ENCODE data around the gene CDC14B. TPM values are rescaled to one million over a fixed set of nuclear protein-coding genes. Genes with fewer than 3 reads are reported as not detected.

The CDC14B gene
- total RNA-seq, 1 experiment from 2014 or later = 11.4 TPM

GRCh38 chr9:96581301-96581700 lies 38.3 kb downstream of the CDC14B start:
- H3K27ac ChIP-seq (ENCODE audit: low read length) = no peak overlapping the region
- H3K4me2 ChIP-seq (ENCODE audit: low read length) = no peak overlapping the region
- peaks cover 19% of the 10 kb centered on the region for H3K79me2 ChIP-seq (ENCODE audit: low read length)
- no peak for ATAC-seq
- H3K36me3 ChIP-seq (ENCODE audit: low read depth, low read length) = no peaks in the 10 kb centered on the region
- H4K20me1 ChIP-seq (ENCODE audit: low read length) = no peaks in the 10 kb centered on the region
- TF ChIP-seq EZH2 (IDR thresholded peaks at IDR 0.05; ENCODE audit: low read length, unreplicated experiment) (no peak), EZH2phosphoT487 (IDR thresholded peaks at IDR 0.05; ENCODE audit: borderline replicate concordance, low read length) (no peak), CTCF (conservative IDR thresholded peaks at IDR 0.05; ENCODE audit: low read depth, low read length) (no peak)
- no peaks in the 10 kb centered on the region for H3K4me1 ChIP-seq (ENCODE audit: insufficient read depth, low read length)
- no peak overlapping the region for H3K9ac ChIP-seq (ENCODE audit: low read length)
- no TSS peak for BruUV-seq (replicated peaks)
- ChIA-PET POLR2A (ENCODE audit: unreplicated experiment) (no interaction called here), CTCF (no interaction called here)
- H2AFZ ChIP-seq (ENCODE audit: low read length) = no peak overlapping the region
- no peaks in the 10 kb centered on the region for H3K9me2 ChIP-seq (replicated peaks; ENCODE audit: low read length)
- intact Hi-C loops (cut with micrococcal nuclease) = no loop called here
- no peaks in the 10 kb centered on the region for H3K9me3 ChIP-seq (ENCODE audit: low read length)
- H3F3A ChIP-seq (ENCODE audit: low read length, unreplicated experiment) = no peaks in the 10 kb centered on the region
- no peaks in the 10 kb centered on the region for H3K27me3 ChIP-seq (ENCODE audit: low read length)
- no peak for DNase-seq
- no peak overlapping the region for H3K4me3 ChIP-seq (ENCODE audit: low read length)

GRCh38 chr9:96574931-96575351 lies 44.7 kb downstream of the CDC14B start:
- ChIA-PET POLR2A (ENCODE audit: unreplicated experiment) (no interaction called here), CTCF (no interaction called here)
- intact Hi-C loops (cut with micrococcal nuclease) = no loop called here
- Histone ChIP-seq H3K27ac (ENCODE audit: low read length) (no peak overlapping the region), H2AFZ (ENCODE audit: low read length) (no peak overlapping the region), H3K9me2 (replicated peaks; ENCODE audit: low read length) (no peaks in the 10 kb centered on the region), H3K79me2 (ENCODE audit: low read length) (0 out of 2 replicates have a peak, but pooled peaks cover 18% of the 10 kb centered on the region), H3K9ac (ENCODE audit: low read length) (no peak overlapping the region), H3F3A (ENCODE audit: low read length, unreplicated experiment) (no peaks in the 10 kb centered on the region), H3K9me3 (ENCODE audit: low read length) (no peaks in the 10 kb centered on the region), H3K4me2 (ENCODE audit: low read length) (no peak overlapping the region), H3K4me1 (ENCODE audit: insufficient read depth, low read length) (no peaks in the 10 kb centered on the region), H3K4me3 (ENCODE audit: low read length) (no peak overlapping the region), H3K27me3 (ENCODE audit: low read length) (no peaks in the 10 kb centered on the region), H4K20me1 (ENCODE audit: low read length) (no peaks in the 10 kb centered on the region), H3K36me3 (ENCODE audit: low read depth, low read length) (no peaks in the 10 kb centered on the region)
- TF ChIP-seq EZH2phosphoT487 (IDR thresholded peaks at IDR 0.05; ENCODE audit: borderline replicate concordance, low read length) = no peak
- TF ChIP-seq CTCF (conservative IDR thresholded peaks at IDR 0.05; ENCODE audit: low read depth, low read length) = no peak
- no peak for TF ChIP-seq EZH2 (IDR thresholded peaks at IDR 0.05; ENCODE audit: low read length, unreplicated experiment)
- no peak for DNase-seq
- no TSS peak for BruUV-seq (replicated peaks)
- ATAC-seq = no peak

GRCh38 chr9:96574455-96574854 lies 45.2 kb downstream of the CDC14B start:
- Histone ChIP-seq H3K4me1 (ENCODE audit: insufficient read depth, low read length) (no peaks in the 10 kb centered on the region), H3F3A (ENCODE audit: low read length, unreplicated experiment) (no peaks in the 10 kb centered on the region), H3K9me3 (ENCODE audit: low read length) (no peaks in the 10 kb centered on the region), H3K4me3 (ENCODE audit: low read length) (no peak overlapping the region), H2AFZ (ENCODE audit: low read length) (no peak overlapping the region), H3K27ac (ENCODE audit: low read length) (no peak overlapping the region), H3K27me3 (ENCODE audit: low read length) (no peaks in the 10 kb centered on the region), H3K36me3 (ENCODE audit: low read depth, low read length) (no peaks in the 10 kb centered on the region), H3K4me2 (ENCODE audit: low read length) (no peak overlapping the region), H3K79me2 (ENCODE audit: low read length) (0 out of 2 replicates have a peak, but pooled peaks cover 18% of the 10 kb centered on the region), H3K9me2 (replicated peaks; ENCODE audit: low read length) (no peaks in the 10 kb centered on the region), H3K9ac (ENCODE audit: low read length) (no peak overlapping the region), H4K20me1 (ENCODE audit: low read length) (no peaks in the 10 kb centered on the region)
- intact Hi-C loops (cut with micrococcal nuclease) = no loop called here
- ChIA-PET CTCF (no interaction called here), POLR2A (ENCODE audit: unreplicated experiment) (no interaction called here)
- DNase-seq = no peak
- BruUV-seq (replicated peaks) = no TSS peak
- no peak for ATAC-seq
- TF ChIP-seq CTCF (conservative IDR thresholded peaks at IDR 0.05; ENCODE audit: low read depth, low read length) (no peak), EZH2phosphoT487 (IDR thresholded peaks at IDR 0.05; ENCODE audit: borderline replicate concordance, low read length) (no peak), EZH2 (IDR thresholded peaks at IDR 0.05; ENCODE audit: low read length, unreplicated experiment) (no peak)

Data from PC-3 (cell line).